ENCODE data around the gene DSE.

DNA sequence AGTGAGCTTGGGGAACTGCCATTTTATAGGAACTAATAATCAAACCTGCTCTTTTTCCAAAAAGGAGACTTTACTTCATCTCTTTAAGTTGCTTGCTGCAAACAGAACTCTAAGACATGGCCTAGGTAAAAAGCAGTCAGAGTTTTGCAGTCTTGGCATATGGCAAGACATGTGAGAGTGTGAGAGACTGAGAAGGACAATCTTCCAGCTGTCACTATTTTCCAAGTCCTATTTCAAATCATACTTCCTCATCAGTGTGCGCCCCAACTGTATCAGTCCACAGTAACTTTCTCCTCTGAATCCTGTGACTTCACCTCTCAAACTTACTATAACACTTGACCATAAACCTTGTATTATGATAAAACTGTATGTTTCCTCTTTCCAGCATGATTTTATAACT is 100.8 kb downstream of the DSE start:
- TF ChIP-seq, protein P1, sequence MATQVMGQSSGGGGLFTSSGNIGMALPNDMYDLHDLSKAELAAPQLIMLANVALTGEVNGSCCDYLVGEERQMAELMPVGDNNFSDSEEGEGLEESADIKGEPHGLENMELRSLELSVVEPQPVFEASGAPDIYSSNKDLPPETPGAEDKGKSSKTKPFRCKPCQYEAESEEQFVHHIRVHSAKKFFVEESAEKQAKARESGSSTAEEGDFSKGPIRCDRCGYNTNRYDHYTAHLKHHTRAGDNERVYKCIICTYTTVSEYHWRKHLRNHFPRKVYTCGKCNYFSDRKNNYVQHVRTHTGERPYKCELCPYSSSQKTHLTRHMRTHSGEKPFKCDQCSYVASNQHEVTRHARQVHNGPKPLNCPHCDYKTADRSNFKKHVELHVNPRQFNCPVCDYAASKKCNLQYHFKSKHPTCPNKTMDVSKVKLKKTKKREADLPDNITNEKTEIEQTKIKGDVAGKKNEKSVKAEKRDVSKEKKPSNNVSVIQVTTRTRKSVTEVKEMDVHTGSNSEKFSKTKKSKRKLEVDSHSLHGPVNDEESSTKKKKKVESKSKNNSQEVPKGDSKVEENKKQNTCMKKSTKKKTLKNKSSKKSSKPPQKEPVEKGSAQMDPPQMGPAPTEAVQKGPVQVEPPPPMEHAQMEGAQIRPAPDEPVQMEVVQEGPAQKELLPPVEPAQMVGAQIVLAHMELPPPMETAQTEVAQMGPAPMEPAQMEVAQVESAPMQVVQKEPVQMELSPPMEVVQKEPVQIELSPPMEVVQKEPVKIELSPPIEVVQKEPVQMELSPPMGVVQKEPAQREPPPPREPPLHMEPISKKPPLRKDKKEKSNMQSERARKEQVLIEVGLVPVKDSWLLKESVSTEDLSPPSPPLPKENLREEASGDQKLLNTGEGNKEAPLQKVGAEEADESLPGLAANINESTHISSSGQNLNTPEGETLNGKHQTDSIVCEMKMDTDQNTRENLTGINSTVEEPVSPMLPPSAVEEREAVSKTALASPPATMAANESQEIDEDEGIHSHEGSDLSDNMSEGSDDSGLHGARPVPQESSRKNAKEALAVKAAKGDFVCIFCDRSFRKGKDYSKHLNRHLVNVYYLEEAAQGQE (IDR thresholded peaks at IDR 0.05), result no peak
- TF ChIP-seq PBX3 (IDR thresholded peaks at IDR 0.05) (no peak), MAFK (IDR thresholded peaks at IDR 0.05; ENCODE audit: partially characterized antibody) (no peak), ZSCAN20 (CRISPR knock-in tag; IDR thresholded peaks at IDR 0.05) (no peak), KDM1A (IDR thresholded peaks at IDR 0.05; ENCODE audit: low read depth) (no peak), JUNB (IDR thresholded peaks at IDR 0.05) (no peak), EHMT2 (IDR thresholded peaks at IDR 0.05; ENCODE audit: low read depth) (no peak), POLR2A (IDR thresholded peaks at IDR 0.05; ENCODE audit: low read length) (no peak)
- TF ChIP-seq, protein P2, sequence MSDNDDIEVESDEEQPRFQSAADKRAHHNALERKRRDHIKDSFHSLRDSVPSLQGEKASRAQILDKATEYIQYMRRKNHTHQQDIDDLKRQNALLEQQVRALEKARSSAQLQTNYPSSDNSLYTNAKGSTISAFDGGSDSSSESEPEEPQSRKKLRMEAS (IDR thresholded peaks at IDR 0.05), result no peak
- TF ChIP-seq, protein P3, sequence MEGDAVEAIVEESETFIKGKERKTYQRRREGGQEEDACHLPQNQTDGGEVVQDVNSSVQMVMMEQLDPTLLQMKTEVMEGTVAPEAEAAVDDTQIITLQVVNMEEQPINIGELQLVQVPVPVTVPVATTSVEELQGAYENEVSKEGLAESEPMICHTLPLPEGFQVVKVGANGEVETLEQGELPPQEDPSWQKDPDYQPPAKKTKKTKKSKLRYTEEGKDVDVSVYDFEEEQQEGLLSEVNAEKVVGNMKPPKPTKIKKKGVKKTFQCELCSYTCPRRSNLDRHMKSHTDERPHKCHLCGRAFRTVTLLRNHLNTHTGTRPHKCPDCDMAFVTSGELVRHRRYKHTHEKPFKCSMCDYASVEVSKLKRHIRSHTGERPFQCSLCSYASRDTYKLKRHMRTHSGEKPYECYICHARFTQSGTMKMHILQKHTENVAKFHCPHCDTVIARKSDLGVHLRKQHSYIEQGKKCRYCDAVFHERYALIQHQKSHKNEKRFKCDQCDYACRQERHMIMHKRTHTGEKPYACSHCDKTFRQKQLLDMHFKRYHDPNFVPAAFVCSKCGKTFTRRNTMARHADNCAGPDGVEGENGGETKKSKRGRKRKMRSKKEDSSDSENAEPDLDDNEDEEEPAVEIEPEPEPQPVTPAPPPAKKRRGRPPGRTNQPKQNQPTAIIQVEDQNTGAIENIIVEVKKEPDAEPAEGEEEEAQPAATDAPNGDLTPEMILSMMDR (IDR thresholded peaks at IDR 0.05), result no peak
- TF ChIP-seq, protein P4, sequence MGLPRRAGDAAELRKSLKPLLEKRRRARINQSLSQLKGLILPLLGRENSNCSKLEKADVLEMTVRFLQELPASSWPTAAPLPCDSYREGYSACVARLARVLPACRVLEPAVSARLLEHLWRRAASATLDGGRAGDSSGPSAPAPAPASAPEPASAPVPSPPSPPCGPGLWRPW (IDR thresholded peaks at IDR 0.05), result no peak
